WTC11 (cell line): ENCODE results near the gene TSPAN9. TPM values are rescaled to one million over a fixed set of nuclear protein-coding genes. Genes with fewer than 3 reads are reported as not detected.

Source experiments
- ATAC-seq: fragments of 200-7000 bp; cut with Tn5 transposase; 2 replicates; pipeline ENCODE4 v1.10.0; 2021; ENCODE audit warnings: mild to moderate bottlenecking, moderate library complexity
- CTCF ChIA-PET: fragments of 300-600 bp; sonication (Branson Sonifier 250); formaldehyde crosslinking; loops from one replicate; lab custom pipeline; 2021; ENCODE audit warnings: antibody characterized with exemption; lab: Charles Lee
- POLR2A ChIA-PET: fragments of 350-600 bp; sonication (Branson Sonifier 250); formaldehyde crosslinking; loops from one replicate; lab custom pipeline; 2021; ENCODE audit warnings: antibody characterized with exemption; lab: Charles Lee
- DNase-seq: peaks from one replicate; pipeline ENCODE4 v3.0.0; 2021; ENCODE audit warnings: low spot score
- H3K27ac Mint-ChIP-seq: 2 replicates; pipeline ENCODE4 v1.8.0; 2021; ENCODE audit warnings: mixed read lengths
- H3K27me3 Mint-ChIP-seq: 2 replicates; pipeline ENCODE4 v1.8.0; 2021; ENCODE audit warnings: low read depth, mild to moderate bottlenecking, moderate library complexity, mixed read lengths
- H3K36me3 Mint-ChIP-seq: 2 replicates; pipeline ENCODE4 v1.8.0; 2021; ENCODE audit warnings: mixed read lengths
- H3K4me1 Mint-ChIP-seq: 2 replicates; pipeline ENCODE4 v1.8.0; 2022; ENCODE audit warnings: mixed read lengths
- H3K4me3 Mint-ChIP-seq: 2 replicates; pipeline ENCODE4 v1.8.0; 2021; ENCODE audit warnings: mild to moderate bottlenecking, moderate library complexity, mixed read lengths
- H3K9me3 Mint-ChIP-seq: 2 replicates; pipeline ENCODE4 v1.8.0; 2021; ENCODE audit warnings: mixed read lengths
- ARID4B ChIP-seq: sonication (generic); formaldehyde crosslinking; IDR thresholded peaks from 2 replicates; pipeline ENCODE4 v1.8.0; 2023; ENCODE audit warnings: missing genetic modification reagents, mild to moderate bottlenecking, borderline replicate concordance
- ERG ChIP-seq: fragments of 250-450 bp; sonication (Bioruptor Pico); IDR thresholded peaks from 2 replicates; pipeline ENCODE4 v1.8.0; 2021; ENCODE audit warnings: mild to moderate bottlenecking
- FOXJ3 ChIP-seq: sonication (generic); formaldehyde crosslinking; IDR thresholded peaks from 2 replicates; pipeline ENCODE4 v1.9.0; 2021; ENCODE audit warnings: missing genetic modification reagents, mild to moderate bottlenecking, borderline replicate concordance
- FOXK1 ChIP-seq: sonication (generic); formaldehyde crosslinking; IDR thresholded peaks from 2 replicates; pipeline ENCODE4 v1.8.0; 2022; ENCODE audit warnings: mild to moderate bottlenecking, moderate library complexity, missing genetic modification reagents
- JUN ChIP-seq: sonication (generic); formaldehyde crosslinking; IDR thresholded peaks from 2 replicates; pipeline ENCODE4 v1.8.0; 2023; ENCODE audit warnings: mild to moderate bottlenecking, missing genetic modification reagents
- NFYB ChIP-seq: sonication (generic); formaldehyde crosslinking; conservative IDR thresholded peaks from 2 replicates; pipeline ENCODE4 v1.8.0; 2022; ENCODE audit warnings: low read depth, missing genetic modification reagents
- PREB ChIP-seq: sonication (generic); formaldehyde crosslinking; IDR thresholded peaks from 2 replicates; pipeline ENCODE4 v1.8.1; 2022; ENCODE audit warnings: mild to moderate bottlenecking, missing genetic modification reagents, moderate library complexity, borderline replicate concordance
- PRRX2 ChIP-seq: fragments of 250-450 bp; sonication (Bioruptor Pico); IDR thresholded peaks from 2 replicates; pipeline ENCODE4 v1.8.0; 2021; ENCODE audit warnings: mild to moderate bottlenecking
- RELA ChIP-seq: sonication (generic); formaldehyde crosslinking; IDR thresholded peaks from 2 replicates; pipeline ENCODE4 v1.8.1; 2022; ENCODE audit warnings: missing genetic modification reagents, mild to moderate bottlenecking, borderline replicate concordance
- STAT6 ChIP-seq: sonication (generic); formaldehyde crosslinking; conservative IDR thresholded peaks from 2 replicates; pipeline ENCODE4 v1.8.1; 2023; ENCODE audit warnings: mild to moderate bottlenecking, low read depth, missing genetic modification reagents, moderate library complexity
- TP53 ChIP-seq: sonication (generic); formaldehyde crosslinking; IDR thresholded peaks from 2 replicates; pipeline ENCODE4 v1.8.1; 2023; ENCODE audit warnings: mild to moderate bottlenecking, missing genetic modification reagents
- ZNF121 ChIP-seq: sonication (generic); formaldehyde crosslinking; IDR thresholded peaks from 2 replicates; pipeline ENCODE4 v1.8.0; 2023; ENCODE audit warnings: missing genetic modification reagents
- ZNF396 ChIP-seq: fragments of 250-450 bp; sonication (Bioruptor Pico); IDR thresholded peaks from 2 replicates; pipeline ENCODE4 v1.8.0; 2021; ENCODE audit warnings: mild to moderate bottlenecking, moderate library complexity, borderline replicate concordance
- ZNF423 ChIP-seq: fragments of 250-450 bp; sonication (Bioruptor Pico); IDR thresholded peaks from 2 replicates; pipeline ENCODE4 v2.1.2; 2022; ENCODE audit warnings: mild to moderate bottlenecking, moderate library complexity
- total RNA-seq: library from RNA; stranded (reverse); gene quantifications from 3 replicates; pipeline ENCODE4 v1.2.3, GENCODE V29; 2021

Gene TSPAN9
- total RNA-seq, 1 experiment from 2014 or later: 27.6 TPM

- ATAC-seq: peak; percentile 61
- Mint-ChIP-seq H3K27ac (no peak overlapping the region; the same call in 1 of the 2 replicates), H3K4me3 (no peak overlapping the region), H3K36me3 (no peaks in the 10 kb centered on the region), H3K4me1 (peaks cover 58% of the 10 kb centered on the region), H3K9me3 (no peaks in the 10 kb centered on the region), H3K27me3 (no peaks in the 10 kb centered on the region)
- ChIA-PET POLR2A (no interaction called here), CTCF (interaction anchor here (0.6 to 3.4 kb wide), 8 partner anchors 18 to 151 kb away, joined by 3 to 15 read pairs (median 4); no protein-coding TSS in a partner anchor)
- no peak for DNase-seq
- TF ChIP-seq ZNF423 (CRISPR knock-in tag) (peak; percentile 25; the same call in 1 of the 2 replicates), FOXK1 (CRISPR knock-in tag) (no peak)
Measured at GRCh38 chr12:3172124-3173007, 95.2 kb downstream of the TSPAN9 start.

GRCh38 chr12:3173008-3173553, 95.9 kb downstream of the TSPAN9 start:
- peaks cover 63% of the 10 kb centered on the region for H3K4me1 Mint-ChIP-seq

GRCh38 chr12:3173912-3174311, 96.7 kb downstream of the TSPAN9 start:
- no peak for ATAC-seq
- H3K27me3 Mint-ChIP-seq: no peaks in the 10 kb centered on the region
- no peaks in the 10 kb centered on the region for H3K9me3 Mint-ChIP-seq
- H3K4me3 Mint-ChIP-seq: no peak overlapping the region
- POLR2A ChIA-PET: no interaction called here
- TF ChIP-seq ZNF121 (CRISPR knock-in tag) (0 out of 2 replicates have a peak, but pooled peaks have one; percentile 24), PREB (no peak)
- no peak for DNase-seq
- H3K36me3 Mint-ChIP-seq: no peaks in the 10 kb centered on the region
- peaks cover 63% of the 10 kb centered on the region for H3K4me1 Mint-ChIP-seq
- H3K27ac Mint-ChIP-seq: peak overlapping the region; percentile 32; the same call in 1 of the 2 replicates
- CTCF ChIA-PET: interaction anchor here (1.4 to 3.4 kb wide), 2 partner anchors 22 to 29 kb away, joined by 3 to 15 read pairs; no protein-coding TSS in a partner anchor

More at GRCh38 chr12:3173008-3173553, 95.9 kb downstream of the TSPAN9 start:
- no peak for TF ChIP-seq ERG
- H3K27me3 Mint-ChIP-seq: no peaks in the 10 kb centered on the region
- ChIA-PET POLR2A (no interaction called here), CTCF (interaction anchor here (0.9 to 3.4 kb wide), 3 partner anchors 24 to 38 kb away, joined by 3 to 15 read pairs (median 8); no protein-coding TSS in a partner anchor)
- no peaks in the 10 kb centered on the region for H3K36me3 Mint-ChIP-seq
- H3K27ac Mint-ChIP-seq: peak overlapping the region; percentile 76
- DNase-seq: no peak
- H3K4me3 Mint-ChIP-seq: no peak overlapping the region
- no peak for ATAC-seq
- H3K9me3 Mint-ChIP-seq: no peaks in the 10 kb centered on the region

GRCh38 chr12:3175238-3175637, 98.1 kb downstream of the TSPAN9 start:
- H3K4me1 Mint-ChIP-seq: peaks cover 61% of the 10 kb centered on the region
- POLR2A ChIA-PET: no interaction called here
- peak overlapping the region; percentile 81 for H3K27ac Mint-ChIP-seq
- no peaks in the 10 kb centered on the region for H3K27me3 Mint-ChIP-seq
- H3K4me3 Mint-ChIP-seq: no peak overlapping the region
- CTCF ChIA-PET: interaction anchor here (1.4 kb wide), 2 partner anchors 36 to 100 kb away, joined by 3 read pairs; no protein-coding TSS in a partner anchor
- no peaks in the 10 kb centered on the region for H3K9me3 Mint-ChIP-seq
- no peak for TF ChIP-seq RELA (CRISPR knock-in tag)
- TF ChIP-seq FOXJ3: no peak
- TF ChIP-seq NFYB: no peak
- TF ChIP-seq ARID4B (CRISPR knock-in tag): no peak
- TF ChIP-seq ZNF396 (CRISPR knock-in tag): no peak
- TF ChIP-seq PRRX2 (CRISPR knock-in tag): no peak
- no peak for TF ChIP-seq JUN (CRISPR knock-in tag)
- no peak for TF ChIP-seq TP53 (CRISPR knock-in tag)
- TF ChIP-seq STAT6 (CRISPR knock-in tag): no peak
- TF ChIP-seq, all 79 proteins: peak for 0
- ATAC-seq (no peak), DNase-seq (no peak)
- no peaks in the 10 kb centered on the region for H3K36me3 Mint-ChIP-seq
